ENCODE results near the gene GPR162.

Gene GPR162

GRCh38 chr12:6833189-6833890 lies 11.7 kb downstream of the GPR162 start:
- FAIRE-seq, result no peak
- no peak for TF ChIP-seq POLR2AphosphoS5 (IDR thresholded peaks at IDR 0.05; ENCODE audit: low read depth, low read length)
- TF ChIP-seq POLR2A (IDR thresholded peaks at IDR 0.05; ENCODE audit: low read depth, low read length), result no peak
- no peak for TF ChIP-seq TAF1 (IDR thresholded peaks at IDR 0.05; ENCODE audit: borderline replicate concordance, low read depth, low read length)
- no peak for DNase-seq (ENCODE audit: insufficient read length)

- TF ChIP-seq POLR2A (IDR thresholded peaks at IDR 0.05; ENCODE audit: low read depth, low read length) (no peak), TAF1 (IDR thresholded peaks at IDR 0.05; ENCODE audit: borderline replicate concordance, low read depth, low read length) (no peak), POLR2AphosphoS5 (IDR thresholded peaks at IDR 0.05; ENCODE audit: low read depth, low read length) (no peak)
- no peak for DNase-seq (ENCODE audit: insufficient read length)
- FAIRE-seq, result no peak
These were observed 12.6 kb downstream of the GPR162 start for GRCh38 chr12:6834254-6834653.

- DNase-seq (ENCODE audit: insufficient read length), result no peak
- TF ChIP-seq TAF1 (IDR thresholded peaks at IDR 0.05; ENCODE audit: borderline replicate concordance, low read depth, low read length), result no peak
- no peak for TF ChIP-seq POLR2A (IDR thresholded peaks at IDR 0.05; ENCODE audit: low read depth, low read length)
- no peak for TF ChIP-seq POLR2AphosphoS5 (IDR thresholded peaks at IDR 0.05; ENCODE audit: low read depth, low read length)
- FAIRE-seq, result no peak
These were observed 13.3 kb downstream of the GPR162 start for GRCh38 chr12:6834873-6835272.

- no peak for DNase-seq (ENCODE audit: insufficient read length)
- FAIRE-seq, result no peak
- TF ChIP-seq TAF1 (IDR thresholded peaks at IDR 0.05; ENCODE audit: borderline replicate concordance, low read depth, low read length), result no peak
- TF ChIP-seq POLR2AphosphoS5 (IDR thresholded peaks at IDR 0.05; ENCODE audit: low read depth, low read length), result no peak
- TF ChIP-seq POLR2A (IDR thresholded peaks at IDR 0.05; ENCODE audit: low read depth, low read length), result no peak
These were observed 15.2 kb downstream of the GPR162 start for GRCh38 chr12:6836851-6837250.

- TF ChIP-seq POLR2AphosphoS5 (IDR thresholded peaks at IDR 0.05; ENCODE audit: low read depth, low read length) (no peak), POLR2A (IDR thresholded peaks at IDR 0.05; ENCODE audit: low read depth, low read length) (no peak), TAF1 (IDR thresholded peaks at IDR 0.05; ENCODE audit: borderline replicate concordance, low read depth, low read length) (no peak)
- FAIRE-seq, result no peak
These were observed 15.9 kb downstream of the GPR162 start for GRCh38 chr12:6837370-6838060.

GRCh38 chr12:6838854-6839253 lies 17.2 kb downstream of the GPR162 start:
- DNase-seq (ENCODE audit: insufficient read length) (no peak), FAIRE-seq (no peak)
- TF ChIP-seq TAF1 (IDR thresholded peaks at IDR 0.05; ENCODE audit: borderline replicate concordance, low read depth, low read length) (no peak), POLR2A (IDR thresholded peaks at IDR 0.05; ENCODE audit: low read depth, low read length) (no peak), POLR2AphosphoS5 (IDR thresholded peaks at IDR 0.05; ENCODE audit: low read depth, low read length) (no peak)

More at GRCh38 chr12:6837370-6838060, 15.9 kb downstream of the GPR162 start:
- no peak for DNase-seq (ENCODE audit: insufficient read length)

GRCh38 chr12:6839482-6840201 lies 18.0 kb downstream of the GPR162 start:
- FAIRE-seq, result peak; percentile 90
- TF ChIP-seq POLR2AphosphoS5 (IDR thresholded peaks at IDR 0.05; ENCODE audit: low read depth, low read length) (no peak), TAF1 (IDR thresholded peaks at IDR 0.05; ENCODE audit: borderline replicate concordance, low read depth, low read length) (no peak), POLR2A (IDR thresholded peaks at IDR 0.05; ENCODE audit: low read depth, low read length) (no peak)
- DNase-seq (ENCODE audit: insufficient read length), result peak; percentile 74

- DNase-seq (ENCODE audit: insufficient read length) (no peak), FAIRE-seq (no peak)
- TF ChIP-seq POLR2AphosphoS5 (IDR thresholded peaks at IDR 0.05; ENCODE audit: low read depth, low read length) (no peak), POLR2A (IDR thresholded peaks at IDR 0.05; ENCODE audit: low read depth, low read length) (no peak)
These were observed 18.7 kb downstream of the GPR162 start for GRCh38 chr12:6840330-6840729.

- DNase-seq (ENCODE audit: insufficient read length) (no peak), FAIRE-seq (no peak)
- TF ChIP-seq TAF1 (IDR thresholded peaks at IDR 0.05; ENCODE audit: borderline replicate concordance, low read depth, low read length), result no peak
- no peak for TF ChIP-seq POLR2A (IDR thresholded peaks at IDR 0.05; ENCODE audit: low read depth, low read length)
- TF ChIP-seq POLR2AphosphoS5 (IDR thresholded peaks at IDR 0.05; ENCODE audit: low read depth, low read length), result no peak
These were observed 19.3 kb downstream of the GPR162 start, which contains the start of gene GNB3 for GRCh38 chr12:6840761-6841515. Gene GNB3, plus strand, starts transcription at chr12:6840925. Its CDS starts 363 bp downstream, at chr12:6841288.

GRCh38 chr12:6842075-6842474 lies 20.5 kb downstream of the GPR162 start:
- no peak for DNase-seq (ENCODE audit: insufficient read length)
- no peak for FAIRE-seq
- no peak for TF ChIP-seq POLR2A (IDR thresholded peaks at IDR 0.05; ENCODE audit: low read depth, low read length)
- no peak for TF ChIP-seq POLR2AphosphoS5 (IDR thresholded peaks at IDR 0.05; ENCODE audit: low read depth, low read length)
- no peak for TF ChIP-seq TAF1 (IDR thresholded peaks at IDR 0.05; ENCODE audit: borderline replicate concordance, low read depth, low read length)
